Hepatocyte (in vitro differentiated cells): Measurements from ENCODE around the gene CRADD. TPM values are rescaled to one million over a fixed set of nuclear protein-coding genes. Genes with fewer than 3 reads are reported as not detected.

Source experiments
- DNase-seq: peaks from one replicate; pipeline ENCODE4 v3.0.0-alpha.2; 2016; ENCODE audit warnings: low spot score
- H2AFZ ChIP-seq: fragments of 200-600 bp; sonication (generic); 2 replicates; pipeline ENCODE4 v1.6.0; 2016; ENCODE audit warnings: antibody characterized with exemption, mild to moderate bottlenecking
- H3K27ac ChIP-seq: fragments of 200-600 bp; sonication (generic); 2 replicates; pipeline ENCODE4 v1.5.1; 2016; ENCODE audit warnings: mild to moderate bottlenecking
- H3K27me3 ChIP-seq: fragments of 200-600 bp; sonication (generic); 2 replicates; pipeline ENCODE4 v1.6.1; 2016
- H3K36me3 ChIP-seq: fragments of 200-600 bp; sonication (generic); replicated peaks from 2 replicates; pipeline ENCODE4 v1.5.1; 2016; ENCODE audit warnings: low read depth; ENCODE audit not compliant: insufficient read depth
- H3K4me1 ChIP-seq: fragments of 200-600 bp; sonication (generic); 2 replicates; pipeline ENCODE4 v1.5.1; 2016; ENCODE audit warnings: mild to moderate bottlenecking, moderate library complexity; ENCODE audit not compliant: insufficient read depth
- H3K4me2 ChIP-seq: fragments of 200-600 bp; sonication (generic); 2 replicates; pipeline ENCODE4 v1.6.0; 2016
- H3K4me3 ChIP-seq: fragments of 200-600 bp; sonication (generic); 2 replicates; pipeline ENCODE4 v1.5.1; 2016; ENCODE audit warnings: mild to moderate bottlenecking
- H3K79me2 ChIP-seq: fragments of 200-600 bp; sonication (generic); 2 replicates; pipeline ENCODE4 v1.6.0; 2017; ENCODE audit warnings: mild to moderate bottlenecking
- H3K9me2 ChIP-seq: fragments of 200-600 bp; sonication (generic); replicated peaks from 2 replicates; pipeline ENCODE4 v1.6.0; 2017; ENCODE audit warnings: mild to moderate bottlenecking; ENCODE audit not compliant: insufficient read depth
- H3K9me3 ChIP-seq: fragments of 200-600 bp; sonication (generic); 2 replicates; pipeline ENCODE4 v1.5.1; 2016; ENCODE audit warnings: low read depth, mild to moderate bottlenecking
- H4K20me1 ChIP-seq: fragments of 200-600 bp; sonication (generic); 2 replicates; pipeline ENCODE4 v1.6.0; 2016; ENCODE audit warnings: mild to moderate bottlenecking; ENCODE audit not compliant: insufficient read depth, poor library complexity, severe bottlenecking
- CTCF ChIP-seq: fragments of 200-600 bp; sonication (generic); IDR thresholded peaks from 2 replicates; pipeline ENCODE4 v1.5.1; 2016; ENCODE audit warnings: antibody characterized with exemption, mild to moderate bottlenecking; ENCODE audit not compliant: poor library complexity
- EZH2 ChIP-seq: fragments of 200-600 bp; sonication (generic); IDR thresholded peaks from 2 replicates; pipeline ENCODE4 v1.6.1; 2016; ENCODE audit warnings: antibody characterized with exemption, mild to moderate bottlenecking, borderline replicate concordance
- EZH2phosphoT487 ChIP-seq: fragments of 200-600 bp; sonication (generic); IDR thresholded peaks from one replicate; pipeline ENCODE4 v1.6.1; 2018; ENCODE audit warnings: antibody characterized with exemption, mild to moderate bottlenecking, low read depth, moderate library complexity; ENCODE audit not compliant: unreplicated experiment, severe bottlenecking
- WGBS: methylation state at CpG from one replicate; pipeline ENCODE4 v1.1.6; 2016; ENCODE audit warnings: low lambda C conversion rate; ENCODE audit errors: missing lambda C conversion rate; 5-methylcytosine and 5-hydroxymethylcytosine counted together
- polyA plus RNA-seq: library from polyadenylated mRNA; unstranded; fragments of >200 nt; fragmentation: Nextera tagmentation; extraction: Ambion mirVana; gene quantifications from 2 replicates; pipeline ENCODE4 v1.2.1, GENCODE V29; 2016
- total RNA-seq: library from RNA; depleted of rRNA; stranded (reverse); fragments of >200 nt; gene quantifications from 2 replicates; pipeline ENCODE4 v1.2.3, GENCODE V29; 2014

The CRADD gene
- total and polyA plus RNA-seq, 2 experiments from 2014 or later: 19.5 to 27.3 TPM

- WGBS: 70% methylated on average over 4 of the region's 4 CpGs
- Histone ChIP-seq H3K4me1 (peaks cover 17% of the 10 kb centered on the region), H3K9me3 (no peaks in the 10 kb centered on the region), H3K4me2 (no peak overlapping the region), H2AFZ (no peak overlapping the region), H3K79me2 (no peaks in the 10 kb centered on the region), H3K27ac (peak overlapping the region; percentile 77), H4K20me1 (no peaks in the 10 kb centered on the region), H3K27me3 (no peaks in the 10 kb centered on the region), H3K9me2 (no peaks in the 10 kb centered on the region), H3K4me3 (no peak overlapping the region), H3K36me3 (no peaks in the 10 kb centered on the region)
- peak; percentile 50 for DNase-seq
- TF ChIP-seq CTCF: no peak
These were observed 141.9 kb downstream of the CRADD start for GRCh38 chr12:93819050-93819491.

- WGBS: 72% methylated on average over 8 of the region's 8 CpGs
- no peak for DNase-seq
- no peaks in the 10 kb centered on the region for H3K79me2 ChIP-seq
- peak overlapping the region; percentile 50 for H3K4me2 ChIP-seq
- H3K9me3 ChIP-seq: no peaks in the 10 kb centered on the region
- H3K27me3 ChIP-seq: no peaks in the 10 kb centered on the region
- H4K20me1 ChIP-seq: no peaks in the 10 kb centered on the region
- peaks cover 36% of the 10 kb centered on the region for H3K4me1 ChIP-seq
- no peaks in the 10 kb centered on the region for H3K9me2 ChIP-seq
- TF ChIP-seq EZH2phosphoT487: no peak
- TF ChIP-seq EZH2: no peak
- no peak for TF ChIP-seq CTCF
- H3K4me3 ChIP-seq: no peak overlapping the region
- no peak overlapping the region for H2AFZ ChIP-seq
- H3K27ac ChIP-seq: peak overlapping the region; percentile 44
- H3K36me3 ChIP-seq: no peaks in the 10 kb centered on the region
These were observed 146.6 kb downstream of the CRADD start for GRCh38 chr12:93823616-93824391.

- Histone ChIP-seq H3K79me2 (no peaks in the 10 kb centered on the region), H3K36me3 (no peaks in the 10 kb centered on the region), H4K20me1 (no peaks in the 10 kb centered on the region), H2AFZ (no peak overlapping the region), H3K9me3 (no peaks in the 10 kb centered on the region), H3K27ac (peak overlapping the region; percentile 44), H3K9me2 (no peaks in the 10 kb centered on the region), H3K4me1 (peaks cover 32% of the 10 kb centered on the region), H3K4me3 (no peak overlapping the region), H3K4me2 (peak overlapping the region; percentile 50), H3K27me3 (no peaks in the 10 kb centered on the region)
- WGBS: 41% methylated on average over 11 of the region's 11 CpGs
- TF ChIP-seq CTCF: no peak
- no peak for TF ChIP-seq EZH2phosphoT487
- no peak for TF ChIP-seq EZH2
- DNase-seq: no peak
These were observed 147.6 kb downstream of the CRADD start for GRCh38 chr12:93824514-93825500.
